CD4-positive, alpha-beta T cell treated with Interleukin-4 for 4 hours (primary cell): ENCODE results near the gene GLOD5.

ENCODE experiments used
- DNase-seq: peaks from one replicate; pipeline ENCODE4 v3.0.0-alpha.2; 2020

GLOD5 gene

GRCh38 chrX:48761674-48762471 is at the start of gene GLOD5:
Gene GLOD5, plus strand, starts transcription at chrX:48761747. Its CDS starts 44 bp downstream, at chrX:48761791.
- no peak for DNase-seq

GRCh38 chrX:48711929-48712505 is 49.5 kb upstream of the GLOD5 start:
- no peak for DNase-seq

- no peak for DNase-seq
These were observed 47.7 kb upstream of the GLOD5 start for GRCh38 chrX:48713847-48714246.

DNA sequence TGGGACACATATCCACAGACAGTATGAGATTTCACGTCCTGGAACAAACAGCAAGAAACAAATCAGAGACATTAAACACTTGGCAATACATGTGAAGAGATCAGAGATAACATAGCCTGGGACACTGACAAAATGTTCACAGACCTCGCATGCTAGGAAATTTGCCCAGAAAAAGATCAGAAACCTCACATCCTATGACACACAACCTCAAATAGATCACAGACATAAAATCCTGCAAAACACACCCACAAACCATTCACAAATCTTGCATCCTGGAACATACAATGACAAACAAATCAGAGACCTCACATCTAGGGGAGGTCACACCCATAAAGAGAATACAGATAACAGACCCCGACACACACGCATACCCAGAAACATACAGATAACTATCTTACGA is 47.0 kb upstream of the GLOD5 start:
- peak; percentile 67 for DNase-seq

DNA sequence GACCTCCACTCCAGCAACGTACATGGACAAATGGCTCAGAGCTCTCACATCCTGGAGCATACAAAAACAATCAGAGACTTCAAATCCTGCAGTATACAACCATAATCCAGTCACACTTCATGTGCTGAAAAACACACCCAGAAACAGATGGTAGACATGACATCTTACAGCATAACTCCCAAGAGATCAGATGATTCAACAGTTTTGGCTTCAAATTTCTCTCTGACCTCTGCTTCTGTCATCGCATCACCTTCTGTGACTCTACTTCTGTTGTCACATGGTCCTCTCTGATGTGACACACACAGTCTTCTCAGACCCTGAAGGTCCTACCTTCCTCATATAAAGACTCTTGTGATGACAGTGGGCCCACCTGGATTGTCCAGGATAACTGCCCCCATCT is 46.5 kb upstream of the GLOD5 start:
- peak; percentile 39 for DNase-seq

DNA sequence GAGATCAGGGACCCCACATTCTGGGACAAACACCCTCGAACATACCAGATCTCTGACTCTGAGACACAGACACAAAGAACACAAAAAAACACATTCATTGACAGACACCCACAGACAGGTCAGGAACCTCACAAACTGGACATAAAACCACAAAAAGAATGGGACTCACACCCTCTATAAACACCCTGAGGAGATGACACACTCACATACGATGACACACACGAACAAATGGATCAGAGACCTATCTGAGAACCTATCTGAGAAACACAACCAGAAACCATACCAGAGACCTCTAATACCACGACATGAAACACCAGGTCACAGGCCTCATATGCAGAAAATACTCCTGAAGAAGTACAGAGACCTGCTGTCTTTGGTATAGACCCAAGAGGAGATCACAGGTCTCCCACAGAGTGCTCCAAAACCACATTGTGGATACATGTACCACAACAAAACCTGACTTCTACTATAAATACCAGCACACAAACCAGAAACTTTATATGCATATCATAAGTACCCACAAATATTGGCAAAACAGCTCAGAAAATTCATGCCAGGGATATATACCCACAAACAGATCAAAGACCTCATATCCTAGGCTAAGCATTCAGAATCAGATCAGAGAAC is 45.6 kb upstream of the GLOD5 start:
- DNase-seq, result peak; percentile 40

DNA sequence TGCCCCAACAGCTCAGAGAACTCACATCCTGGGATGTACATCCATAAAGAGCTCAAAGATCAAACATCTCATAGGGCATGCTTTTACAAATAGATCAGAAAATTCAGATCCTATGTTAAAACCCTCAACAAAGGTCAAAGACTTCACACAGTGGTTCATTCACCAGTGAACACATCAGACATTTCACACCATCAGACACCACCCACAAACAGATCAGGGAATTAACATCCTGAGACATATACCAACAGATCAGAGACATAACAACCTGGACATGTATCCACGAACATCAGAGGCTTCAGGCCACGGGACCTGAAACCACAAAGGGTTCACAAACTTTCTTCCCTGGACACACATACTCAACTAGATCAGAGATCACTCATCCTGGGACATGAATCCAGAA is 41.6 kb upstream of the GLOD5 start:
- peak; percentile 19 for DNase-seq

- peak; percentile 37 for DNase-seq
These were observed 40.8 kb upstream of the GLOD5 start for GRCh38 chrX:48720577-48721250.

- DNase-seq, result no peak
These were observed 39.6 kb upstream of the GLOD5 start for GRCh38 chrX:48721916-48722315.

DNA sequence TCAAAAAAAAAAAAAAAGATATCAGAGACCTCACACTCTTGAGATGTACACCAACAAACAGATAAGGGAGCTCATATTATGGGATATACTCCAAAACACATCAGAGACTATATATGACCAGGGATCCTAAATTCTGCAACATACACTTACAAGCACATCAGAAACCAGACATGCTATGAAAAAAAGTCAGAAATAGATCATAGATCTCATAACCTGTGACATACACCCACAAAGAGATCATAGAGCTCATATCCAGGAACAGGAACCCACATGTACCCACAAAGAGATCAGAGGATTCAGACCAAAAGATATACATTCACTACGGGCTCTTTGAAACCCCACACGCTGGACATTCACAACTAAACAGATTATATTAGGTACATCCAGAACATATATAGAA is 35.0 kb upstream of the GLOD5 start:
- DNase-seq, result no peak

- no peak for DNase-seq
These were observed 32.9 kb upstream of the GLOD5 start for GRCh38 chrX:48728653-48729052.

DNA sequence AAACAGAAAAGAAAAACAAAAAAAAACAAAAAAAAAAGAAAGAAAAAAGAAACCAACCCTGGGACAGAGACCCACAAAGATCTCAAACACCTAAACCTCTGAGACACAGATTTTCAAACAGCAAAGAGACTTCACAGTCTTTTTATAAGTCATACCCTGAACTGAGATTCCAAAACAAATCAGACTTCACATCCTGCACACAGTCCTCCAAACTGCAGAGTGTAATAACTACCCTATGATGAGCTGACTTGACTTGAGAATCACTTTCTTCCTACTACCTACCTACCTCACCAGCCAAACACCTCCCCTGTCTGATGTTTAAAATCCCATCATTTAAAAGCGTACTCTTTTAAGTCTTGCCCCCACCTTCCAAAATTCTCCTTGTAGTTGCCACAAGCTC is 25.2 kb upstream of the GLOD5 start:
- no peak for DNase-seq

DNA sequence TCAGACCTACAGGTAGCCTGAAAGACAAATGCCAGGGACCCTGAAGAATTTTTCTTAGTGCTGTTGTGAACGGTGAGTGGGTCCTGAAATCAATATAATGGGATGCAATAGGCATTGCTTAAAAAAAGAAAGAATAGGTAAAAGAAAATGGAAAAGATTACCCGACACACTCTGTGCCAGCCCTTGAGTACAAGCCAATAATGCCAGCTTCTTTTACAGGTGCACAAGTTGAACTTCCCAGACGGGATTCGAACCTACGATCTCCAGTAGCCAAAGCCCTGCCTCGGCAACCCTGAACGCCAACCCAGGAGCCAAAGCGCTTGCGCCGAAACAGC is 24.7 kb upstream of the GLOD5 start:
- DNase-seq, result no peak

- peak; percentile 96 for DNase-seq
These were observed 24.2 kb upstream of the GLOD5 start for GRCh38 chrX:48737213-48737938.

DNA sequence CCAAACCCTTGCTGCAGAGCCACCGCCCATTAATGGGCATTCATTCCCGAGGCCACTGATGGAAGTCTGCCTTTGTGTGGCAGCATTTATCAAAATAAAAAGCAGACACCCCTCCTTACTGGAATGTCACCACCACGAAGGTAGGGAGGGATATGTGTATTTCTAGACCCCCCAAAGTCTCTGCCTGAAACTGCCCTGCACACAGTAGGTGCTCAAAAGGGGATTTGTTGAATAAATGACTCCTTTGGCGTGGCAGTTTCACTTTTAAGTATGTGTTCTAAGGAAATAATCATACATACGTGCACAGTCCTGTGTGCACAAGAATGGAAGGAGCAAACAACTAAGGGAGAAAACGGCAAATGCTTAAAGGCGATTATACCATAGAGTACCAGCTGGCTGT is 23.6 kb upstream of the GLOD5 start:
- DNase-seq, result no peak

DNA sequence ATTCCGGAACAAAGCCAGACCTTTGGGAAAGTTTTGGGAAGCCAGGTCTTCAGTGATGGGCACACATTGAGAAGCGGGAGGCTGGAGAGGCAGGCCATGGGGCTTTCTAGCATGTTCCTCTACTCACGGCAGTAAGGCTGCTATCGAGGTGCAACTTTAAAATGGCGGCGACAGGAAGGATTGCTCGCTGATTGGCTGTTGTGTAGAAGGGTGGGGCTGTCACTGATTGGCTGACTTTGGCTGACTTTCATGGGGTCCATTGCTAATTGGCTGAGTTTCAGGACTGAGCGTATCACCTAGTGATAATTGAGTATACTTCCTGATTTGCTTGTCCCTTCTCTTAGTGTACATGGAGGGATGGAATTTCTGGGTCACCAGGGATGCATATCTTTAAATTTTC is 19.7 kb upstream of the GLOD5 start:
- no peak for DNase-seq

GRCh38 chrX:48745222-48745621 is 16.3 kb upstream of the GLOD5 start:
- DNase-seq, result no peak

GRCh38 chrX:48747415-48748016 is 14.0 kb upstream of the GLOD5 start:
- DNase-seq, result no peak

DNA sequence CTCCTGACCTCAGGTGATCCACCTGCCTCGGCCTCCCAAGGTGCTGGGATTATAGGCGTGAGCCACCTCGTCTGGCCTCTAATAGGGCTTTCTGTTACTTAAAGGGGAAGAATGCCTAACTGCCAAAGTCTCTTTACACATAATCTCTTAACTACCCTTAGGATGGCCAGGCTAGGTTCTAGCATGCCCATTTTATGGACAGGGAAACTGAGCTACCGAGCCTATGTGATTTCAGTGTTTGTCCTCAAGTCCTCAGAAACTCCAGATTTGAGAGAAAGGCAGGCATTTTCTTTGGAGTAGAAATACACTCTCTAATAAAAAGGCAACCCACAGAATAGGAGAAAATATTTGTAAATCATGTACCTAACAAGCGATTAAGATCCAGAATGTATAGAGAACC is 12.4 kb upstream of the GLOD5 start:
- no peak for DNase-seq

DNA sequence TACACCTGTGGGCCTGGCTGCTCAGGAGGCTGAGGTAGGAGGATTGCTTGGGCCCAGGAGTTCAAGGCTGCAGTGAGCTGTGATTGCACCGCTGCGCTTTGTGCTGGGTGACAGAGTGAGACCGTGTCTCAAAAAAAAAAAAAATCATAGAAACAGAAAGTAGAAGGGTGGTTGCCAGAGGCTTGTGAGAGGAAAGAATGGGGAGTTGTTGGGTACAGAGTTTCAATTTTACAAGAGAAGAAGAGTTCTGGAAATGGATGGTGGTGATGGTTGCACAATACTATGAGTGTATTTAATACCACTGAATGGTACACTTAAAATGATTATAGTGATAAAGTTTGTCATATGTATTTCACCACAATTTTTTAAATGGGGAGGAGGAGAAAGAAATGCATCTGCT is 10.2 kb upstream of the GLOD5 start:
- no peak for DNase-seq

DNA sequence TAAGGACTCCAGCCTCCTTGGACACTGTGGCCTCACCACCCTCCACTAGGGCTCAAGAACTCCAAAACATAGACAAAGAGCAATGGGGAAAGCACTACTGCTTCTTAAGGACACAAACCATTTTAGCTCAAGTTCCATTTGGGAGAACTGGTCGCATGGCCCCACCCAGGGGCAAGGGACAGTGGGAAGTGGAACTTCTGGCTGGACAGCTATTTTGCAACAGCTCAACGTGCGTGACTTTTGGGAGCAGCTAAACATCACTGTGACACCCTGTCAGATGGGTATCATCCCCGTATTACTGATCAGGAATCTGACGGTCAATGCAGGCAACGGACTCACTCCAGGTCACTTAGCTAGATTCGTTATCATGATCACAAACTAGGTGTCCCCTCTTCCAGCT is 9.0 kb upstream of the GLOD5 start:
- no peak for DNase-seq

DNA sequence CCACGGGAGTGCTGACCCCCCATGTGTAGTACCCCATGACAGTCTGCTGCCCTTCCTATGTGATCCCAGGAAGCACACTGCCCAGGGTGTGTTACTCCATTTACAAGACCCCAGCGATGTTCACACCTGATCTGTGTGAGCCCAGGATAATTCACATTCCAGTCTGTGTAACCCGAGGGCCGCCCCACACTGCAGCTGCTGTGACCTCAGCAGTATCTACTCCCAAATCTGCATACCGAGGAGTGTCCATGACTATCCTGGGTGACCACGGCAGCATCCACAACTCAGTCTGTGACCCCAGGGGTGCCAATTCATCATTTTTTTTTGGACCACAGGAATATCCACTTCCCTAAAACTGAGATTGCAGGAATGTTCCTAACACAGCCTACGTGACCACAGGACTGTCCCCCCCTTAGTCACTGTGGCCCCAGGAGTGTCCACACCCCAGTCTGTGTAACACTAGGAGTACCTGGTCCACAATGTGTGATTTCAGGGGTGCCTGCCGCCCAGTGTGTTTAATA is 7.8 kb upstream of the GLOD5 start:
- DNase-seq, result no peak

GRCh38 chrX:48754238-48754637 is 7.3 kb upstream of the GLOD5 start:
- DNase-seq, result no peak
